ENCODE results near the gene NUDT22.

- TF ChIP-seq, protein P1, sequence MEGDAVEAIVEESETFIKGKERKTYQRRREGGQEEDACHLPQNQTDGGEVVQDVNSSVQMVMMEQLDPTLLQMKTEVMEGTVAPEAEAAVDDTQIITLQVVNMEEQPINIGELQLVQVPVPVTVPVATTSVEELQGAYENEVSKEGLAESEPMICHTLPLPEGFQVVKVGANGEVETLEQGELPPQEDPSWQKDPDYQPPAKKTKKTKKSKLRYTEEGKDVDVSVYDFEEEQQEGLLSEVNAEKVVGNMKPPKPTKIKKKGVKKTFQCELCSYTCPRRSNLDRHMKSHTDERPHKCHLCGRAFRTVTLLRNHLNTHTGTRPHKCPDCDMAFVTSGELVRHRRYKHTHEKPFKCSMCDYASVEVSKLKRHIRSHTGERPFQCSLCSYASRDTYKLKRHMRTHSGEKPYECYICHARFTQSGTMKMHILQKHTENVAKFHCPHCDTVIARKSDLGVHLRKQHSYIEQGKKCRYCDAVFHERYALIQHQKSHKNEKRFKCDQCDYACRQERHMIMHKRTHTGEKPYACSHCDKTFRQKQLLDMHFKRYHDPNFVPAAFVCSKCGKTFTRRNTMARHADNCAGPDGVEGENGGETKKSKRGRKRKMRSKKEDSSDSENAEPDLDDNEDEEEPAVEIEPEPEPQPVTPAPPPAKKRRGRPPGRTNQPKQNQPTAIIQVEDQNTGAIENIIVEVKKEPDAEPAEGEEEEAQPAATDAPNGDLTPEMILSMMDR (IDR thresholded peaks at IDR 0.05; ENCODE audit: low read length): no peak
- no peak for TF ChIP-seq EZH2 (IDR thresholded peaks at IDR 0.05; ENCODE audit: borderline replicate concordance, low read length)
These were observed 22.5 kb upstream of the NUDT22 start for GRCh38 chr11:64203421-64204079.

Measured in OCI-LY1 (cell line).